SK-N-SH treated with all-trans-retinoic acid at 6 μM for 48 hours (cell line): ENCODE data around the gene PRR12.

Experiments
- BACH2 ChIP-seq: fragments of 250-450 bp; sonication (Bioruptor Pico); IDR thresholded peaks from 2 replicates; pipeline ENCODE4 v1.9.0; 2021; ENCODE audit warnings: mild to moderate bottlenecking, borderline replicate concordance
- ESRRG ChIP-seq: fragments of 250-450 bp; sonication (Bioruptor Pico); IDR thresholded peaks from 2 replicates; pipeline ENCODE4 v1.6.1; 2021; ENCODE audit warnings: mild to moderate bottlenecking
- TF ChIP-seq, protein P1 (sequence below): fragments of 250-450 bp; sonication (Bioruptor Pico); IDR thresholded peaks from 2 replicates; pipeline ENCODE4 v1.5.1; 2021; ENCODE audit warnings: mild to moderate bottlenecking, moderate library complexity

DNA sequence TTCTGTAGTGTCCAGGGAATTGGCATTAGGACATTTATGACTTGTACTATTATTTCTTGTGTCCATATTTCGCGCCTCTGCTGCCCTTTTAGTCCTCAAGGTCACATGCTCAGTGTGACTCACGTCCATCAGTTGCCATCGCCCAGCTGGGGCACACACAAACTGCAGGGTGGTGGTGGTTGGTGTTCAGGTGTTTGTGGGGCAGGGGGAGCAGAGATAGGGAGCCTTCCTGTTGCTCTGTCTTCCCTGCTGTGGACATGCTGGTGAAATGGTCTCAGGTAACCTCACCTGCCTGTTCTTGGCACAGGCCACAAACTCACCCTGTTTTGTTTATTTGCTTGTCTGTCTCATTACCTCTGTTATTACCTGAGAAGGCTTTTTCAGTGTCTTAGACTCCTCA lies 22.4 kb downstream of the PRR12 start:
- TF ChIP-seq BACH2 (CRISPR knock-in tag) (no peak), ESRRG (no peak)
- TF ChIP-seq, protein P1, sequence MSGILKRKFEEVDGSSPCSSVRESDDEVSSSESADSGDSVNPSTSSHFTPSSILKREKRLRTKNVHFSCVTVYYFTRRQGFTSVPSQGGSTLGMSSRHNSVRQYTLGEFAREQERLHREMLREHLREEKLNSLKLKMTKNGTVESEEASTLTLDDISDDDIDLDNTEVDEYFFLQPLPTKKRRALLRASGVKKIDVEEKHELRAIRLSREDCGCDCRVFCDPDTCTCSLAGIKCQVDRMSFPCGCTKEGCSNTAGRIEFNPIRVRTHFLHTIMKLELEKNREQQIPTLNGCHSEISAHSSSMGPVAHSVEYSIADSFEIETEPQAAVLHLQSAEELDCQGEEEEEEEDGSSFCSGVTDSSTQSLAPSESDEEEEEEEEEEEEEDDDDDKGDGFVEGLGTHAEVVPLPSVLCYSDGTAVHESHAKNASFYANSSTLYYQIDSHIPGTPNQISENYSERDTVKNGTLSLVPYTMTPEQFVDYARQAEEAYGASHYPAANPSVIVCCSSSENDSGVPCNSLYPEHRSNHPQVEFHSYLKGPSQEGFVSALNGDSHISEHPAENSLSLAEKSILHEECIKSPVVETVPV, result no peak
